Activated T-cell treated with anti-CD3 and anti-CD28 coated beads for 4 hours (primary cell): ENCODE results near the gene PTF1A.

Source experiments
- DNase-seq: peaks from one replicate; pipeline ENCODE4 v3.0.0-alpha.2; 2020

The PTF1A gene

GRCh38 chr10:23191764-23192711, at the start of gene PTF1A:
PTF1A (plus strand) TSS chr10:23192312; CDS start chr10:23192531, 219 bp downstream.
- no peak for DNase-seq

- no peak for DNase-seq
These were observed 45.9 kb upstream of the PTF1A start for GRCh38 chr10:23146258-23146657.

- DNase-seq = no peak
These were observed 45.1 kb upstream of the PTF1A start for GRCh38 chr10:23147035-23147434.

- no peak for DNase-seq
These were observed 43.9 kb upstream of the PTF1A start for GRCh38 chr10:23148214-23148613.

GRCh38 chr10:23150091-23150490, 42.0 kb upstream of the PTF1A start:
- no peak for DNase-seq

- DNase-seq = no peak
These were observed 41.5 kb upstream of the PTF1A start for GRCh38 chr10:23150610-23151009.

- DNase-seq = no peak
These were observed 41.0 kb upstream of the PTF1A start for GRCh38 chr10:23151071-23151470.

- no peak for DNase-seq
These were observed 36.9 kb upstream of the PTF1A start for GRCh38 chr10:23155169-23155568.

GRCh38 chr10:23156447-23157150, 35.5 kb upstream of the PTF1A start:
- no peak for DNase-seq

GRCh38 chr10:23157239-23157681, 34.9 kb upstream of the PTF1A start:
- DNase-seq = no peak

- no peak for DNase-seq
These were observed 34.3 kb upstream of the PTF1A start for GRCh38 chr10:23157691-23158369.

GRCh38 chr10:23158370-23158769, 33.7 kb upstream of the PTF1A start:
- DNase-seq = peak; percentile 8

- no peak for DNase-seq
These were observed 20.8 kb upstream of the PTF1A start for GRCh38 chr10:23171232-23171876.

- DNase-seq = no peak
These were observed 19.5 kb upstream of the PTF1A start for GRCh38 chr10:23172429-23173213.

GRCh38 chr10:23173214-23174073, 18.7 kb upstream of the PTF1A start:
- no peak for DNase-seq

GRCh38 chr10:23174074-23174976, 17.8 kb upstream of the PTF1A start:
- DNase-seq = no peak

GRCh38 chr10:23174977-23175512, 17.1 kb upstream of the PTF1A start:
- DNase-seq = no peak

- DNase-seq = no peak
These were observed 5.9 kb upstream of the PTF1A start for GRCh38 chr10:23186178-23186577.

- DNase-seq = no peak
These were observed 5.4 kb upstream of the PTF1A start for GRCh38 chr10:23186697-23187096.

- no peak for DNase-seq
These were observed 5.0 kb upstream of the PTF1A start for GRCh38 chr10:23187155-23187554.
